Omental fat pad (tissue), 4 donors: Measurements from ENCODE around the gene SLC16A1. TPM values are rescaled to one million over a fixed set of nuclear protein-coding genes. Genes with fewer than 3 reads are reported as not detected.
"Not testable (repeated sequence)": the region's sequence is repeated elsewhere in the genome, so short reads cannot be mapped to it uniquely, and the experiment has no call there.

ENCODE experiments used
- ATAC-seq: fragments of 150-250 bp; one replicate; pipeline ENCODE4 v1.9.1; 2016; ENCODE audit warnings: mild to moderate bottlenecking, moderate library complexity; ENCODE audit not compliant: low FRiP score
- DNase-seq: peaks from one replicate; pipeline ENCODE4 v3.0.0-alpha.2; 2019; ENCODE audit warnings: low spot score
- CTCF ChIP-seq, 3 donors: fragments of 450-650 bp; IDR thresholded peaks; one replicate each; pipeline ENCODE4 v1.5.1; 2016 to 2017; ENCODE audit warnings: antibody characterized with exemption in 3 of 3, mild to moderate bottlenecking in 3 of 3, moderate library complexity in 2 of 3
- total RNA-seq, 4 donors: library from RNA; depleted of rRNA; stranded (reverse); fragments of >200 nt; gene quantifications; one replicate each; pipeline ENCODE4 v1.1.0, GENCODE V29; 2016

The SLC16A1 gene
- total RNA-seq, 4 donors from 2014 or later, result 15.1 to 125 (median 78.3) TPM

- ATAC-seq, result no peak
- DNase-seq, result no peak
- TF ChIP-seq CTCF (IDR thresholded peaks at IDR 0.05), result no peak
Measured at GRCh38 chr1:112971006-112971405, 15.0 kb upstream of the SLC16A1 start.

GRCh38 chr1:112964347-112964746, 8.4 kb upstream of the SLC16A1 start:
- peak; percentile 42 for ATAC-seq
- no peak for TF ChIP-seq CTCF (IDR thresholded peaks at IDR 0.05)

GRCh38 chr1:112961072-112961471, 5.1 kb upstream of the SLC16A1 start:
- ATAC-seq (no peak), DNase-seq (no peak)
- no peak for TF ChIP-seq CTCF (IDR thresholded peaks at IDR 0.05)

More at GRCh38 chr1:112964347-112964746, 8.4 kb upstream of the SLC16A1 start:
- no peak for DNase-seq

GRCh38 chr1:112960384-112960783, 4.4 kb upstream of the SLC16A1 start:
- ATAC-seq (no peak), DNase-seq (no peak)
- TF ChIP-seq CTCF (IDR thresholded peaks at IDR 0.05), result no peak

- ATAC-seq, DNase-seq: not testable (repeated sequence)
Measured at GRCh38 chr1:112958236-112958635, 2.2 kb upstream of the SLC16A1 start.

- no peak for TF ChIP-seq CTCF (IDR thresholded peaks at IDR 0.05)
- ATAC-seq (peak; percentile 48), DNase-seq (no peak)
Measured at GRCh38 chr1:112957133-112957812, 1.3 kb upstream of the SLC16A1 start.

- DNase-seq (no peak), ATAC-seq (peak; percentile 5)
- no peak for TF ChIP-seq CTCF (IDR thresholded peaks at IDR 0.05)
Measured at GRCh38 chr1:112956544-112957132, 642 bp upstream of the SLC16A1 start.
